Measurements from ENCODE around the gene CAMTA1. TPM values are rescaled to one million over a fixed set of nuclear protein-coding genes. Genes with fewer than 3 reads are reported as not detected.

CAMTA1 gene
- total RNA-seq, 4 donors from 2014 or later = 45.3 to 68.9 (median 62.0) TPM

DNA sequence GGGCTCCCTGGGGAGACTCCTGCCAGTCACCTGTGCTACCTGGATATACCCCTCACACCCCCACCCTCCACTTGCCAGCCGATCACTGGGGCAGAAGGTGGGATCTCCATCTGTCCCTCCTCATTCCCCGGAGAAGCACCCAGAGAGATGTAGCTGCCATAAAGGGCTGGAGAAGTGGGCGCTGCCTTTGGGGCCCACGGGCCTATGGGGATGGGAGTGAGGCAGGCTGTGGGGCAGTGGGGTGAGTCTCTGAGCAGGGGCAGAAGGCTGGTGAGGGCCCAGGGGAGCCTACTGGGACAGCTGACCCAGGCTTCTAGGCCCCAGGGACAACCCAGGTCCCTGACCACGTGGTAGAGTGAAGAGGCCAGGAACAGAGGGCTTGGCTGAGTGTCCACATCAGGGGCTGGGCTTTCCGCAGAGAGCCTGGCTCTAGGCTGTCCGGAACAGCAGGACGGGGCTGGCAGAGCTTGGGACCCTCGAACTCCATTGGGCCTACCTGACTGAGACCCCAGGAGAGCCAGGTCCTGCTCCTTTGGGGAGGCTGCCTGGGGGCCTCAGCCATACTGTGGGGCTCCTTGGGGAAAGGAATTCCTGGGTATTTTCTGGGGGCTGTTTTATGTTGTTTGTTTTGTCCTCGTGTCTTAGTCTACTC is 780.0 kb downstream of the CAMTA1 start:
- TF ChIP-seq, protein P1, sequence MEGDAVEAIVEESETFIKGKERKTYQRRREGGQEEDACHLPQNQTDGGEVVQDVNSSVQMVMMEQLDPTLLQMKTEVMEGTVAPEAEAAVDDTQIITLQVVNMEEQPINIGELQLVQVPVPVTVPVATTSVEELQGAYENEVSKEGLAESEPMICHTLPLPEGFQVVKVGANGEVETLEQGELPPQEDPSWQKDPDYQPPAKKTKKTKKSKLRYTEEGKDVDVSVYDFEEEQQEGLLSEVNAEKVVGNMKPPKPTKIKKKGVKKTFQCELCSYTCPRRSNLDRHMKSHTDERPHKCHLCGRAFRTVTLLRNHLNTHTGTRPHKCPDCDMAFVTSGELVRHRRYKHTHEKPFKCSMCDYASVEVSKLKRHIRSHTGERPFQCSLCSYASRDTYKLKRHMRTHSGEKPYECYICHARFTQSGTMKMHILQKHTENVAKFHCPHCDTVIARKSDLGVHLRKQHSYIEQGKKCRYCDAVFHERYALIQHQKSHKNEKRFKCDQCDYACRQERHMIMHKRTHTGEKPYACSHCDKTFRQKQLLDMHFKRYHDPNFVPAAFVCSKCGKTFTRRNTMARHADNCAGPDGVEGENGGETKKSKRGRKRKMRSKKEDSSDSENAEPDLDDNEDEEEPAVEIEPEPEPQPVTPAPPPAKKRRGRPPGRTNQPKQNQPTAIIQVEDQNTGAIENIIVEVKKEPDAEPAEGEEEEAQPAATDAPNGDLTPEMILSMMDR (IDR thresholded peaks at IDR 0.05) = no peak
- no peak for ATAC-seq (ENCODE audit: low FRiP score)
- DNase-seq (ENCODE audit: low spot score) = no peak

DNA sequence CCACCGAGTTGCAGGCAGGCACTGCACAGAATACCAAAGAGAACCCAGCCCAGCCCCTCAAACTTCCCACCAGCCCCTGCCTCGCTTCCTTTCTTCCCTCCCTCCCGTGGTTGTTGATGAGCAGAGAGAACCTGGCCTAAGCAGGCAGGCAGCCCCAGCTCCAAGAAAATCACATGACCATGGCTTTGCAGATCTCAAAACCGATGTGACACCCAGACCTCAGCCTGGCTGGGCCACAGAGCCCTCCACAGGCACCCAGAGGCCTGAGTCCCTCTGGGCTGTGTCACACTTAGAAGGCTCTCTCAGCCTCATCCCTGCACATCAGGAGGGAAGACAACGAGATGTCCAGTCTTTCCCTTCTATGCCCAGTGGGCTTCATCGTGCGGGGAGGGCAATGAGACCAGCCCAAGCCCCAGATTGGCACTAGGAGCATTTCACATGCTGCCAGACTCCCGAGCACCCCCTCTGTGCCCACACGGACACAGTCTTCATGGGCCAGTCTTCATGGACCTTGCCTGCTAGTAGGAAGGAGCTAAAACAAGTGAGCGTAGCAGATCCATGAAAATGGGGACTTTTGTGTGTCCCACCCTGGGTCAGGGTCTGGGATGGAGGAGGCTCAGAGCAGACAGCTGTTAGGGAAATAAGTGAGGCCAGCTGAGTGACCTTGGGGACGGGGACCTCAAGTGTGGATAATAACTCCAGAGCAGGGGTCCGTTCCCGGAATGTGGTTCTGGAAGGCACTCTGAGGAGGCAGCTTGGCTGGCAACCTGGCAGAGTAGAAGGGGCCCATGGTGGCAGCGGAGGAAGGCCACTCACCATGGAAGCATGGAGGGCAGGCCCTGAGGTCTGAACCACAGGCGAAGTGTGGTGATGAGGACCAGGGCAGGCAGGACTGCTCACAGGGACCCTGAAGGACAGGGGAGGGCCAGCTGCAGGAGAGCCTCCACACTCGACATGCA is 781.4 kb downstream of the CAMTA1 start:
- DNase-seq (ENCODE audit: low spot score) = no peak
- ATAC-seq (ENCODE audit: low FRiP score) = no peak
- TF ChIP-seq, protein P1 (IDR thresholded peaks at IDR 0.05) = no peak

DNA sequence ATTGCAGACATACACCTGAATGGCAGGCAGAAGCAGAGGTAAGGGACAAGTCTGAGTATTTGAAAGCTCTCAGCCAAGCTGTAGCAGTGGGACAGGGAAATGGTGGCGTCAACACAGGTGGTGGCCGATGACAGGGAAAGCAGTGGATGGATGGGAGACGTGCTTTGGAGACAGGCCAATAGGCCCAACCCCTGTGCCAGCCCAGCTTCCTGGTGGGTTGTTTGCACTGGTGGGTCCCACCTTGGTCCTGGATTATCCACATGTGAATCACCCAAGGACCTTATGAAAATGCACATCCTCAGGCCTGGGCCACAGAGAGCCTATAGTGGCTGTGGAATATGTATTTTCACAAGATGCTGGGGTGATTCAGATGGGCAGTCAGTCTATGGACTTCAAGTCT is 782.1 kb downstream of the CAMTA1 start:
- DNase-seq (ENCODE audit: low spot score) (no peak), ATAC-seq (ENCODE audit: low FRiP score) (no peak)
- TF ChIP-seq, protein P1 (IDR thresholded peaks at IDR 0.05) = no peak

DNA sequence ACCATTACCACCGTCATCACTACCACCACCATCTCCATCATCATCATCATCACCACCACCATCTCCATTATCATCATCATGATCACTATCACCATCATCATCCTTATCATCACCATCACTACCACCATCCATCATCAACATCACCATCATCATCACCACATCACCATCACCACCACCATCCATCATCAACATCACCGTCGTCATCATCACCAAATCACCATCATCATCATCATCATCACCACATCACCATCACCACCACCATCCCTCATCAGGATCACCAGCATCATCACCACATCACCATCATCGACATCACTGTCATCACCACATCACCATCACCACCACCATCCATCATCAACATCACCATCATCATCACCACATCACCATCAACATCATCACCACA is 782.8 kb downstream of the CAMTA1 start:
- TF ChIP-seq, protein P1 (IDR thresholded peaks at IDR 0.05) = no peak
- no peak for ATAC-seq (ENCODE audit: low FRiP score)
- no peak for DNase-seq (ENCODE audit: low spot score)

DNA sequence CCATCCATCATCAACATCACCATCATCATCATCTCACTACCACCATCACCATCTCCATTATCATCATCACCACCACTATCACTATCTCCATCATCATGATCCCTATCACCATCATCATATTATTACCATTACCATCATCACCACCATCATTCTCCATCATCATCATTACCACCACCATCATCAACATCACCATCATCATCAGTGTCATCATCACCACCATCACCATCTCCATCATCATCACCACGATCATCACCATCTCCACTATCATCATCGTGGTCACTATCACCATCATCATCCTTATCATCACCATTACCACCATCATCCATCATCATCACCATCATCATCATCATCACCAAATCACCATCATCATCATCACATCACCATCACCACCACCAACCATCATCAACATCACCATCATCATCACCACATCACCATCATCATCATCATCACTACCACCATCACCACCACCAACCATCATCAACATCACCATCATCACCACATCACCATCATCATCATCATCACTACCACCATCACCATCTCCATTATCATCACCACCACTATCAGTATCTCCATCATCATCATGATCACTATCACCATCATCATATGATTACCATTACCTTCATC is 783.8 kb downstream of the CAMTA1 start:
- TF ChIP-seq, protein P1 (IDR thresholded peaks at IDR 0.05) = no peak
- no peak for ATAC-seq (ENCODE audit: low FRiP score)
- DNase-seq (ENCODE audit: low spot score) = no peak

DNA sequence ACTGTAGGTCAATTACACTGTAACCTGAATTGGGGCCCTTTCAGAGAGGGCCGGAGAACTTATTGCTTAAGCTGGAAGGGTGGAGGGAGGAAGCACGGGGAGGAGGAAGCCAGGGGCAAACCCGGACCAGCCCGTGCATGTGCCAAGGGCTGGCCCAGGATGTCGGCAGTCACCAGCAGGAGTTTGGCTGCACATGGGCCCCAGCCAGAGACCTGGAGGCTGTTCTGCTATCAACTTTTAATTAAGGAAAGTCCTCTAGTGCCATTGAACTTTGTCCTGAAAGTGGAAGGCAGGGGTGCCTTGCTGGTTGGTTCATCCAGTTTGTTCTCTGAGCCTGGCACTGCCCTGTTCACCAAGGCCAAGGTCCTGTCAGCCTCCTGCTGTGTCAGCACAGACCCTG is 785.1 kb downstream of the CAMTA1 start:
- DNase-seq (ENCODE audit: low spot score) (no peak), ATAC-seq (ENCODE audit: low FRiP score) (no peak)
- TF ChIP-seq, protein P1 (IDR thresholded peaks at IDR 0.05) = no peak

Measured in omental fat pad (tissue), 4 donors.